Lower leg skin (tissue), 4 donors: ENCODE measurements around the gene RUNX1. TPM values are rescaled to one million over a fixed set of nuclear protein-coding genes. Genes with fewer than 3 reads are reported as not detected.

ENCODE experiments used
- DNase-seq, 2 donors: peaks; one replicate each; pipeline ENCODE4 v3.0.0-alpha.2; 2019; ENCODE audit warnings: low spot score in 2 of 2
- H3K4me3 ChIP-seq: fragments of 200-600 bp; sonication (generic); 2 replicates; pipeline ENCODE4 v1.5.1; 2017; ENCODE audit warnings: mild to moderate bottlenecking, low read depth; ENCODE audit not compliant: poor library complexity, severe bottlenecking
- POLR2A ChIP-seq, 2 donors: fragments of 450-650 bp; IDR thresholded peaks; one replicate each; pipeline ENCODE4 v1.6.1; 2016 to 2017; ENCODE audit warnings: antibody characterized with exemption in 2 of 2, mild to moderate bottlenecking in 1 of 2, moderate library complexity in 1 of 2
- WGBS, 2 donors: methylation state at CpG; one replicate each; pipeline ENCODE4 v1.1.5; 2018; 5-methylcytosine and 5-hydroxymethylcytosine counted together
- intact Hi-C: fragments of 100-400 bp; cut with DNase I; formaldehyde crosslinking; loops from one replicate; pipeline ENCODE4 v1.15.0; 2023; ENCODE audit warnings: low total_unique reads
- total RNA-seq, 4 donors: library from RNA; depleted of rRNA; stranded (reverse); fragments of >200 nt; gene quantifications; one replicate each; pipeline ENCODE4 v1.1.0, GENCODE V29; 2016
- TF ChIP-seq, protein P1 (sequence below), 3 donors: fragments of 450-650 bp; IDR thresholded peaks; one replicate each; pipeline ENCODE4 v1.5.1; 2016; ENCODE audit warnings: antibody characterized with exemption in 3 of 3, mild to moderate bottlenecking in 3 of 3, moderate library complexity in 2 of 3

Gene RUNX1
- total RNA-seq, 4 donors from 2014 or later, result 7.3 to 29.1 (median 18.1) TPM

DNA sequence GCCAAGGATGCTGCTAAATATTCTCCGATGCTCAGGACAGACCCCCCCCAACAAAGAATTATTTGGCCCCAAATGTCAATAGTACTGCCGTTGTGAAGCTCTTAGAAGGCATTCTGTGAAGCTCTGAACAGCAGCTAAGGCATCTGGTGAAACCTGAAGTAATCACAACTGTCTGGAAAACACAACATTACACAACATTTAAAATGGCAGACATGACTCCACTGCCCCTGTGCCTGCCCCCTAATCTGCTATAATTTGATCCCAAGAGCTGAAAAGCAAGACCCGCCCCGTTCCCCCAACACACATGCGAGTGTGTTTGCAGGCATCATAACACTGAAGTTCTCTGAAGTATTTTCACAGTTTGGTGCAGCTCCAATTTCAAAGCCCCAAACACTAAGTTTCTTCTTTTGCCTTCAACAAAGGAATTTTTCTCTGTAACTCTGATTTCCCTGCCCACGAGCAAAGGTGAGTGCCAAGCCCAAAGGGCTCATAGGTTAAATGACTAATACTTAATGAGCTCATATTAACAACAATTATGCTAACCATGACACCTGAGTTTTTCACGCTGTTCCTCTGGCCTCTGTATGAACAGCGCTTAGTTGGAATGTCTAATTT, 251.1 kb downstream of the RUNX1 start:
- intact Hi-C loops, result no loop called here
- no peak for TF ChIP-seq POLR2A (IDR thresholded peaks at IDR 0.05)
- TF ChIP-seq, protein P1, sequence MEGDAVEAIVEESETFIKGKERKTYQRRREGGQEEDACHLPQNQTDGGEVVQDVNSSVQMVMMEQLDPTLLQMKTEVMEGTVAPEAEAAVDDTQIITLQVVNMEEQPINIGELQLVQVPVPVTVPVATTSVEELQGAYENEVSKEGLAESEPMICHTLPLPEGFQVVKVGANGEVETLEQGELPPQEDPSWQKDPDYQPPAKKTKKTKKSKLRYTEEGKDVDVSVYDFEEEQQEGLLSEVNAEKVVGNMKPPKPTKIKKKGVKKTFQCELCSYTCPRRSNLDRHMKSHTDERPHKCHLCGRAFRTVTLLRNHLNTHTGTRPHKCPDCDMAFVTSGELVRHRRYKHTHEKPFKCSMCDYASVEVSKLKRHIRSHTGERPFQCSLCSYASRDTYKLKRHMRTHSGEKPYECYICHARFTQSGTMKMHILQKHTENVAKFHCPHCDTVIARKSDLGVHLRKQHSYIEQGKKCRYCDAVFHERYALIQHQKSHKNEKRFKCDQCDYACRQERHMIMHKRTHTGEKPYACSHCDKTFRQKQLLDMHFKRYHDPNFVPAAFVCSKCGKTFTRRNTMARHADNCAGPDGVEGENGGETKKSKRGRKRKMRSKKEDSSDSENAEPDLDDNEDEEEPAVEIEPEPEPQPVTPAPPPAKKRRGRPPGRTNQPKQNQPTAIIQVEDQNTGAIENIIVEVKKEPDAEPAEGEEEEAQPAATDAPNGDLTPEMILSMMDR (IDR thresholded peaks at IDR 0.05), result no peak
- 67 to 79% methylated on average over 8 of the region's 8 CpGs for WGBS, 2 donors
- no peak for DNase-seq
- no peak overlapping the region for H3K4me3 ChIP-seq

GRCh38 chr21:34797201-34797525, 251.9 kb downstream of the RUNX1 start:
- intact Hi-C loops, result no loop called here
- H3K4me3 ChIP-seq, result no peak overlapping the region
- no peak for DNase-seq
- TF ChIP-seq POLR2A (IDR thresholded peaks at IDR 0.05), result no peak
- TF ChIP-seq, protein P1 (IDR thresholded peaks at IDR 0.05), result no peak

GRCh38 chr21:34796518-34797200, 252.4 kb downstream of the RUNX1 start:
- no peak for DNase-seq
- no peak overlapping the region for H3K4me3 ChIP-seq
- intact Hi-C loops, result no loop called here
- no peak for TF ChIP-seq POLR2A (IDR thresholded peaks at IDR 0.05)
- TF ChIP-seq, protein P1 (IDR thresholded peaks at IDR 0.05), result no peak
- WGBS, 2 donors, result 53 to 55% methylated on average over 7 of the region's 7 CpGs

- WGBS, 2 donors, result 41 to 46% methylated on average over 7 of the region's 7 CpGs
- TF ChIP-seq, protein P1 (IDR thresholded peaks at IDR 0.05), result no peak
- TF ChIP-seq POLR2A (IDR thresholded peaks at IDR 0.05), result no peak
- H3K4me3 ChIP-seq, result no peak overlapping the region
- no peak for DNase-seq
- intact Hi-C loops, result no loop called here
These were observed 253.4 kb downstream of the RUNX1 start for GRCh38 chr21:34795548-34796180.

- intact Hi-C loops, result no loop called here
- TF ChIP-seq, protein P1 (IDR thresholded peaks at IDR 0.05), result no peak
- no peak for TF ChIP-seq POLR2A (IDR thresholded peaks at IDR 0.05)
- no peak for DNase-seq
- 13 to 15% methylated on average over 5 of the region's 5 CpGs for WGBS, 2 donors
- H3K4me3 ChIP-seq, result no peak overlapping the region
These were observed 253.9 kb downstream of the RUNX1 start for GRCh38 chr21:34795175-34795547.
